GM18861 (cell line): ENCODE measurements around the gene LZTR1.

ENCODE experiments used
- ATAC-seq: cut with Tn5 transposase; IDR thresholded peaks from one replicate; pipeline ENCODE4 v1.9.1; 2021; ENCODE audit not compliant: unreplicated experiment

LZTR1 gene

DNA sequence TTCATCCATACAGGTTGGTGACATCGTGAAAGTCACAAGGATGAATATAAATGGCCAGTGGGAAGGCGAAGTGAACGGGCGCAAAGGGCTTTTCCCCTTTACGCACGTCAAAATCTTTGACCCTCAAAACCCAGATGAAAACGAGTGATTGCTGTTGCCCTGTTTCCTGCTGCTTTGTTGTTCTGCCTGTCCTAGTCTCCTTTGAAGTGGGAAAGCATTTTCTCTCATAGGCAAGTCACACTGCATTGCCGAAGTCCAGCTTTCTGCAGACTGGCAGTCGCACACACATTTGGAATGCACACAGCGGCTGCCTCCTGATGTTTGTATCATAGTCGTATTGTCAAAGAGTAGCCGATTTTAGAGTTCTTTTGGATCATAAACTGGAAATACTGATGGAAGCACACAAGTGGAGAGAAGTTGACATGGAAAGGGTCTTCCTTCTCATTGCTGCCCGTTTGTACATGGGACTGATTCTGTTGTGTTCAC, 32.4 kb upstream of the LZTR1 start:
- ATAC-seq: no peak

- no peak for ATAC-seq
These were observed 30.8 kb upstream of the LZTR1 start for GRCh38 chr22:20951151-20951931.

GRCh38 chr22:20951932-20952380, 30.1 kb upstream of the LZTR1 start:
- ATAC-seq: no peak

DNA sequence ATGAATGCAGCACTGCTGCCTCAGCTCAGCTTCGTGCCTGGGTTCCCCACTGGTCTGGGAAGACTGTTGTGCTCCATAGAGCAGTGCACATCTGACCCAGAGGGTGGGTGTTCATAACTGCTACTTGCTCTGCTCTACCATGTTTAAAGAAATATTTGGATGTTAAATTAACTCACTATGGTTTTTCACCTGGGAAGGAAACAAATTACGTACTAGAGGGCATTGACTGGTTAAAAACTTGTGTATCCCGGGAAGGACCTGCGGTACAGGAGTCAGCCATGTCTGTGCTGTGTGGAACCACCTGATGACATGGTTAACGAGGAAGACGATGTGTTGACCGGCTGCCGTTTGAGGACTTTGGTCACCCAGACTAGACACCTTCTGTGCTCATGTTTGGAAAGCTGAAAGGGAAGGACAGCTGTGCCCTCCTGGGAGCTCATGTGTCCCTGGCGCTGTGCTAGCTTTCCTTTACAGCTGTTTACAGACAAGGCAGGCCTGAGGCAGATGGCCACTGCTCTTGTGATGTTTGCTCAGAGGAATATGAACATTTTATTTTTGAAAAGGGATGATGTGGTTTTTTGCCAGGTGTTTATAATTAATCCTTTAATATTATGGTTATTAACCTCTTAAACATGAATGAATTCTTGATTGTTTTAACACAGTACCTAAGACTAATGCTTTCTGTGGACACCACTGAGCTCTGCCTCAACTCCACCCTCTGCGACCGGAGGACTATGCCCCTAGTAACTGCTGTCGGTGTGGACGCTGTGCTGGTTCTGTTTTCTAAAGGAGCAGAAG, 29.4 kb upstream of the LZTR1 start:
- no peak for ATAC-seq

- ATAC-seq: no peak
These were observed 28.8 kb upstream of the LZTR1 start for GRCh38 chr22:20953342-20953608.

DNA sequence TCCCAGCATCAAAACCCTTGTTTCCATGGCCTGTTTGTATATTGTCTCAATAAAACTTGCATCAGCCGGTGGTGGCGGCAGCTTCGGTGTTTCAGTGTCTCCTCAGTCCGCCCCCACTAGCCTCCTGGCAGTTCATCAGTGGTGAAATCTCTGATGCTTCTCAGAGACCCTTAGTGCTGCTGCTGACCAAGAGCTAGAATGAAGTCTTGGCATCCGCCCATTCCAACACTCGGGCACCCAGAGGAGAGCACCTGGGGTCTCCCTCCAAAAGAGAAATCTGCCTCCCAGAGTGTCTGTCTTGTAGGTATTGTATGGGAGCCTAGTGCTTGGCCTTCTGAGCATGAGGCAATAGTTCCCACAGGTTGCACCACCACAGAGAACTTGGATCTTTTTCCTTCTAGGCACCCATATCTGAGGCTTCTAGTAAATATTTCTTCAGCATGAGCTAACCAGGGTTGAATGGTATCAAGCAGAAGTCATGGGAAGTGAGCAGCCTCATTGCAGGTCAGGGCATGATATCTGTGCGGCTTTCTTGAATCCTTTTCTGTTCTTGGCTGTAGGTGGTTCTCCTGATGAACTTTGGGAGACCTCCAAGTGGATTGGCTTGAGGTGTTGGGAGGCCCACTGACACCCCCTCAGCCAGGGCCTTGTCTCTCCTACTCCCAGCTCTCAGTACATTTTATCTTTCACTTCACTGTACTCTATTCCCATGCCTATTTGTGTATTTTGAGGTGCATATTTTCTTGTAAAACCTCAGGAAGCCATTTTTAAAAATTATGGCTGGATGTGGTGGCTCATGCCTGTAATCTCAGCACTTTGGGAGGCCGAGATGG, 28.2 kb upstream of the LZTR1 start:
- ATAC-seq: no peak

GRCh38 chr22:20955548-20955947, 26.5 kb upstream of the LZTR1 start:
- no peak for ATAC-seq

- ATAC-seq: no peak
These were observed 25.6 kb upstream of the LZTR1 start for GRCh38 chr22:20956258-20957101.

- no peak for ATAC-seq
These were observed 24.9 kb upstream of the LZTR1 start for GRCh38 chr22:20957102-20957682.

GRCh38 chr22:20957683-20958431, 24.2 kb upstream of the LZTR1 start:
- ATAC-seq: no peak

DNA sequence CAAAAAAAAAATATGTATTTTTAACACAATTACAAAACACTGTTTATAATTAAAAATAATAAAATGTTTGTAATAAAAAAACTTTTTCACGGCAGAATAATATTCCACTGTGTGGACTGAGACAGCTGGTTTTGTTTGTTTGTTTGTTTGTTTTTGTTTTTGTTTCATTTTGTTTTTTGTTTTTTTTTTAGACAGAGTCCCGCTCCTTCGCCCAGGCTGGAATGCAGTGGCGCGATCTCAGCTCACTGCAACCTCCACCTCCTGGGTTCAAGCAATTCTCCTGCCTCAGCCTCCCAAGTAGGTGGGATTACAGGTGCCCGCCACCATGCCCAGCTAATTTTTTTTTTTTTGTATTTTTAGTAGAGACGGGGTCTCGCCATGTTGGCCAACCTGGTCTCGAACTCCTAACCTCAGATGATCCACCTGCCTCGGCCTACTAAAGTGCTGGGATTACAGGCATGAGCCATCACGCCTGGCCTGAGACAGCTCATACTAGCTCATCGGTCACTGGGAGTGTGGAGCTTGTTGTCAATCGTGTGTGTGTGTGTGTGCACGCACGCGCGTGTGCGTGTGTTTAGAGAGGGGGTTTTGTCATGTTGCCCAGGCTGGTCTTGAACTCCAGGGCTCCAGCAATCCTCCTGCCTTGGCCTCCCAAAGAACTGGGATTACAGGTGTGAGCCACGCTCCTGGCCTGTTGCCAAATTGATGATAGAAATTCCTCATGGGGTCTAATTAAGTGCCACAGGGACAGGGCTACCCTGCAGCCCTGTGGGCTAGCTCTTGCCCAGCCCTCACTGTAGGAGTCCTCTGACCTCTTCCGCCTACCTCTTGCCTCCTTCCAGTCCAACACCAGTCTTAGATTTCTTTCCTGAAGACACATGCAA, 22.3 kb upstream of the LZTR1 start:
- ATAC-seq: no peak

- ATAC-seq: no peak
These were observed 21.5 kb upstream of the LZTR1 start for GRCh38 chr22:20960609-20961008.

DNA sequence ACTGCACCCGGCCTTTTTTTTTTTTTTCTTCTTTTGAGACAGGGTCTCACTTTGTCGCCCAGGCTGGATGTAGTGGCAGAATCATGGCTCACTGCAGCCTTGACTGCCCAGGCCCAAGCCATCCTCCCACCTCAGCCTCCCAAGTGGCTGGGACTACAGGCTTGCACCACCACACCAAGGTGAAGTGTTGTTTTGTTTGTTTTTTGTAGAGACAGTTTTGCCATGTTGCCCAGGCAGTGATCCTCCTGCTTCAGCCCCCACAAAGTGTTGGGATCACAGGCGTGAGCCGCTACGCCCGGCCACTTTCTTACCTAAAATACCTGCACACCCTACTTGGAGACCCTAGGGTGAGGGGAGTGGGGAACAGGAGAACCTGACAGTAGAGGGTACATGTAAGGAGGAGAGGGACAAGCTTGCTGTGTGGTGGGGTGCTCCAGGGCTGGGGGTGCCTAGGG, 19.6 kb upstream of the LZTR1 start:
- ATAC-seq: no peak

DNA sequence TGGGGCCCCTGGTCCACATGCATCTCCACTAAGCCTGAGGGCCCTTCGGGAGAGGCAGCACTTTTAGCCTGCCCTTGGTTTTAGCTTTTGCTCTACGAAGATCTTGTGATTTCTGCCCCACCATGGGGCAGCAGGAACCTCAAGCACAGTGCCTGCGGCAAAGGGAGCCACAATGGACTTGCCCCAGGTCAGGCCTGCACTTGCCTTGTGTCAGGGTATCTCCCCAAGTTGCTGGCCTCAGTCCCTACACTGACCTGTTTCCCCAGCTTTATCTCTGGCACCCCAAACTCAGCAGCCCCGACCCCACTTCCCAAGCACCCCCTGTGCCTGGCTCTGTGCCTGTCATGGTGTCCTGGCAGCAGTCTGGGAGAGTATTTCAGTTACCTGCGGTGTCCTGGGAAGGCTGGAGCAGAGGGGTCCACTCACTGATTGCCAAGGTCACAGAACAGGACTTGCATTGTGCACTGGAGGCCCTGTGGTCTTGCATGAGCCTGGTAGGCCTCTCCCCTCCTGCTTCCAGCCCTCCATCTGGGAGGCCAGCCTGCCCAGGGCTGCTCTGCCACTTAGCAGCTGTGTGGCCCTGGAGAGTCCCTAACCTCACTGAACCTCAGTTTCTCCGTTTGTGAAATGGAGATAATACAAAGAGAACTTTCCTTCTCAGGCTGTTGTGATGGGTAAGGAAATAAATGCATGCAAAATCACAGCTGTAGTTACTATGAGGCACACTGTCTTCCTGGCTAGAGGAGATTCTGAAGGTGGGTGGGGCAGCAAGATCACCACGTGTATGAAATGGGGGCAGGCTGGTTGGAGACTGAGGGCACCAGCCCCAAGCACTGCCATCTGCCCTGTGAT, 18.7 kb upstream of the LZTR1 start:
- ATAC-seq: no peak

- no peak for ATAC-seq
These were observed 17.9 kb upstream of the LZTR1 start for GRCh38 chr22:20964090-20964798.

GRCh38 chr22:20964799-20965103, 17.3 kb upstream of the LZTR1 start:
- no peak for ATAC-seq
